Ishikawa (cell line): ENCODE results near the gene PCYT1A.

Experiments used
- TCF12 ChIP-seq: IDR thresholded peaks from 2 replicates; pipeline ENCODE4 v1.6.1; 2012; ENCODE audit warnings: low read depth
- TEAD4 ChIP-seq: IDR thresholded peaks from 2 replicates; pipeline ENCODE4 v1.6.1; 2012
- YY1 ChIP-seq: IDR thresholded peaks from 2 replicates; pipeline ENCODE4 v1.6.1; 2012; ENCODE audit warnings: low read depth
- ZBTB7A ChIP-seq: IDR thresholded peaks from 2 replicates; pipeline ENCODE4 v1.6.1; 2012; ENCODE audit warnings: low read depth
- TF ChIP-seq, protein P1 (sequence below): IDR thresholded peaks from 2 replicates; pipeline ENCODE4 v1.6.1; 2012

DNA sequence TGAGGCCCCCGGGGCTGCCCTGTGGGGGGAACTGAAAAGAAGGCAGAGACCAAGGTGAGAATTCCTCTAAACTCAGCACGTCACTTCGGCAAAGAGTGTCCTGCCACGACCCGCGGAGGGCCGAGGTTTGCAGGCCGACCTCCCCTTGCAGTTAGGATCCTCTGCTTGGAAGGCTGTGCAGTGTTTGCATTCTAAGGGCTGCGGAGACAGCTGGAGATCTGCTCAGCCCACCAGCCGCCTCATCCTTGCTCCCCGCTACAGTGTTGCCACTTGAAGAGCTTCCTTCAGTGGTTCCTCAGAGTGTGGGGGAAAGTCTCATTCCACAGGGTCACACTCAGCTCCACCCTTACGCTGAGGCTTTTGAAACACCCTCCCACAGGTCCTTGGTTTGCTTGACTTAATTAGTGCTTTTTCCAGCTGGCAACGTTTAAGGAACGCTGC is 60.4 kb downstream of the PCYT1A start:
- TF ChIP-seq TEAD4 (no peak), YY1 (no peak), ZBTB7A (no peak), TCF12 (no peak)
- TF ChIP-seq, protein P1, sequence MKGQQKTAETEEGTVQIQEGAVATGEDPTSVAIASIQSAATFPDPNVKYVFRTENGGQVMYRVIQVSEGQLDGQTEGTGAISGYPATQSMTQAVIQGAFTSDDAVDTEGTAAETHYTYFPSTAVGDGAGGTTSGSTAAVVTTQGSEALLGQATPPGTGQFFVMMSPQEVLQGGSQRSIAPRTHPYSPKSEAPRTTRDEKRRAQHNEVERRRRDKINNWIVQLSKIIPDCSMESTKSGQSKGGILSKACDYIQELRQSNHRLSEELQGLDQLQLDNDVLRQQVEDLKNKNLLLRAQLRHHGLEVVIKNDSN, result no peak
